Sigmoid colon (tissue), 7 donors: ENCODE data around the gene CCDC127. TPM values are rescaled to one million over a fixed set of nuclear protein-coding genes. Genes with fewer than 3 reads are reported as not detected.

Experiments used
- DNase-seq: peaks from one replicate; pipeline ENCODE4 v3.0.0-alpha.2; 2019
- H3K27ac ChIP-seq, 4 donors: fragments of 200-600 bp; sonication (generic); one replicate each; pipeline ENCODE4 v1.5.1; 2016 to 2019; ENCODE audit warnings: mild to moderate bottlenecking in 1 of 4
- H3K27me3 ChIP-seq, 3 donors: fragments of 200-600 bp; sonication (generic); one replicate each; pipeline ENCODE4 v1.5.1; 2019; ENCODE audit warnings: mild to moderate bottlenecking in 1 of 3
- H3K36me3 ChIP-seq, 4 donors: fragments of 200-600 bp; sonication (generic); one replicate each; pipeline ENCODE4 v1.5.1; 2016 to 2019
- H3K4me1 ChIP-seq, 4 donors: fragments of 200-600 bp; sonication (generic); one replicate each; pipeline ENCODE4 v1.5.1; 2017 to 2019
- H3K4me3 ChIP-seq, 4 donors: fragments of 200-600 bp; sonication (generic); one replicate each; pipeline ENCODE4 v1.5.1; 2017 to 2019; ENCODE audit warnings: mild to moderate bottlenecking in 2 of 4, moderate library complexity in 1 of 4
- H3K9me3 ChIP-seq, 4 donors: fragments of 200-600 bp in 3 of 4; sonication (generic) in 3 of 4; one replicate each; pipeline versions ENCODE4 v1.5.1 to v1.6.1; 2013 to 2019
- CTCF ChIP-seq, 4 experiments: fragments of 450-650 bp in 3 of 4; fragments of 200-600 bp in 1 of 4; IDR thresholded peaks; one replicate each; pipeline ENCODE4 v1.5.1; 2016 to 2019; ENCODE audit warnings: antibody characterized with exemption in 4 of 4, mild to moderate bottlenecking in 3 of 4, moderate library complexity in 2 of 4
- EP300 ChIP-seq, 4 donors: sonication (generic); formaldehyde crosslinking; IDR thresholded peaks; one replicate each; pipeline ENCODE4 v1.6.1; 2017; ENCODE audit warnings: antibody characterized with exemption in 4 of 4
- POLR2A ChIP-seq, 2 donors: fragments of 450-650 bp; IDR thresholded peaks; one replicate each; pipeline ENCODE4 v1.6.1; 2016; ENCODE audit warnings: antibody characterized with exemption in 2 of 2, mild to moderate bottlenecking in 2 of 2, moderate library complexity in 2 of 2
- POLR2AphosphoS5 ChIP-seq, 4 donors: sonication (generic); formaldehyde crosslinking; IDR thresholded peaks; one replicate each; pipeline ENCODE4 v1.6.1; 2017; ENCODE audit warnings: antibody characterized with exemption in 4 of 4
- WGBS, 2 donors: extraction: QIAGEN DNeasy Blood & Tissue Kit; methylation state at CpG; one replicate each; pipeline ENCODE4 v1.1.7; 2013; 5-methylcytosine and 5-hydroxymethylcytosine counted together
- intact Hi-C: fragments of 100-400 bp; cut with DNase I; formaldehyde crosslinking; loops from one replicate; pipeline ENCODE4 v1.15.1; 2023
- polyA plus RNA-seq, 3 donors: library from polyadenylated mRNA; stranded (reverse); fragments of 200-250 nt; gene quantifications; one replicate each; pipeline ENCODE4 v1.2.3, GENCODE V29; 2013
- total RNA-seq, 4 donors: library from RNA; depleted of rRNA; stranded (reverse); fragments of >200 nt; gene quantifications; one replicate each; pipeline ENCODE4 v1.1.0, GENCODE V29; 2016
- donor health status: healthy with polysubstance abuse.
- donor health status: Bipolar disorder and iron deficiency.
- donor health status: healthy.

Gene CCDC127
- total and polyA plus RNA-seq, 7 donors: 1.2 to 8.3 (median 5.7) TPM

GRCh38 chr5:162565-163337, 55.2 kb downstream of the CCDC127 start:
- DNase-seq: peak; percentile 54
- TF ChIP-seq EP300 (IDR thresholded peaks at IDR 0.05) (no peak), POLR2AphosphoS5 (IDR thresholded peaks at IDR 0.05) (no peak), POLR2A (IDR thresholded peaks at IDR 0.05) (no peak), CTCF (IDR thresholded peaks at IDR 0.05) (no peak)

GRCh38 chr5:162190-162564, 55.8 kb downstream of the CCDC127 start:
- TF ChIP-seq POLR2A (IDR thresholded peaks at IDR 0.05) (no peak), EP300 (IDR thresholded peaks at IDR 0.05) (no peak), CTCF (IDR thresholded peaks at IDR 0.05) (no peak), POLR2AphosphoS5 (IDR thresholded peaks at IDR 0.05) (no peak)
- Histone ChIP-seq H3K4me3 (no peak overlapping the region), H3K27ac (no peak overlapping the region), H3K4me1 (no peaks in the 10 kb centered on the region), H3K9me3 (no peaks in the 10 kb centered on the region), H3K36me3 (no peaks in the 10 kb centered on the region), H3K27me3 (no peaks in the 10 kb centered on the region)
- intact Hi-C loops: no loop called here
- DNase-seq: no peak
- WGBS, 2 donors: 87 to 88% methylated on average over 19 of the region's 19 CpGs

More at GRCh38 chr5:162565-163337, 55.2 kb downstream of the CCDC127 start:
- H3K4me1 ChIP-seq: no peaks in the 10 kb centered on the region
- H3K27ac ChIP-seq: no peak overlapping the region
- H3K9me3 ChIP-seq: no peaks in the 10 kb centered on the region
- WGBS, 2 donors: 83% methylated on average over 23 of the region's 23 CpGs
- H3K4me3 ChIP-seq: no peak overlapping the region
- H3K36me3 ChIP-seq: no peaks in the 10 kb centered on the region
- intact Hi-C loops: no loop called here
- H3K27me3 ChIP-seq: no peaks in the 10 kb centered on the region

- no peak overlapping the region for H3K4me3 ChIP-seq
- H3K27me3 ChIP-seq: no peaks in the 10 kb centered on the region
- no peak for TF ChIP-seq POLR2A (IDR thresholded peaks at IDR 0.05)
- no peak for TF ChIP-seq CTCF (IDR thresholded peaks at IDR 0.05)
- no peak for TF ChIP-seq EP300 (IDR thresholded peaks at IDR 0.05)
- no peak for TF ChIP-seq POLR2AphosphoS5 (IDR thresholded peaks at IDR 0.05)
- H3K9me3 ChIP-seq: no peaks in the 10 kb centered on the region
- no peaks in the 10 kb centered on the region for H3K4me1 ChIP-seq
- WGBS, 2 donors: 93 to 95% methylated on average over 17 of the region's 17 CpGs
- no peaks in the 10 kb centered on the region for H3K36me3 ChIP-seq
- intact Hi-C loops: no loop called here
- H3K27ac ChIP-seq: no peak overlapping the region
- DNase-seq: peak; percentile 60
These were observed 56.2 kb downstream of the CCDC127 start for GRCh38 chr5:161803-162110.

- H3K4me3 ChIP-seq: no peak overlapping the region
- no peaks in the 10 kb centered on the region for H3K27me3 ChIP-seq
- TF ChIP-seq CTCF (IDR thresholded peaks at IDR 0.05): no peak
- TF ChIP-seq POLR2AphosphoS5 (IDR thresholded peaks at IDR 0.05): no peak
- TF ChIP-seq POLR2A (IDR thresholded peaks at IDR 0.05): no peak
- no peak for TF ChIP-seq EP300 (IDR thresholded peaks at IDR 0.05)
- intact Hi-C loops: no loop called here
- peak; percentile 55 for DNase-seq
- no peaks in the 10 kb centered on the region for H3K4me1 ChIP-seq
- no peaks in the 10 kb centered on the region for H3K36me3 ChIP-seq
- H3K9me3 ChIP-seq: no peaks in the 10 kb centered on the region
- WGBS, 2 donors: 86 to 90% methylated on average over 23 of the region's 23 CpGs
- no peak overlapping the region for H3K27ac ChIP-seq
These were observed 56.8 kb downstream of the CCDC127 start for GRCh38 chr5:160921-161802.
